HFF-Myc (cell line): ENCODE results near the gene SMOC1.

Source experiments
- DNase-seq: peaks from one replicate; pipeline ENCODE4 v3.0.0-alpha.2; 2011; ENCODE audit warnings: low read depth; ENCODE audit errors: extremely low read depth
- H3K4me3 ChIP-seq: replicated peaks from 2 replicates; pipeline ENCODE4 v1.5.1; 2011; ENCODE audit warnings: low read depth, mild to moderate bottlenecking, control low read depth, low read length
- CTCF ChIP-seq: IDR thresholded peaks from 2 replicates; pipeline ENCODE4 v1.5.1; 2012; ENCODE audit warnings: mild to moderate bottlenecking, low read depth, low read length, control low read depth; ENCODE audit errors: missing control alignments

Gene SMOC1

GRCh38 chr14:69860221-69860620 lies 19.0 kb upstream of the SMOC1 start:
- H3K4me3 ChIP-seq, result no peak overlapping the region
- DNase-seq, result no peak
- no peak for TF ChIP-seq CTCF

- DNase-seq, result no peak
- H3K4me3 ChIP-seq, result no peak overlapping the region
- TF ChIP-seq CTCF, result no peak
These were observed 18.1 kb upstream of the SMOC1 start for GRCh38 chr14:69861025-69861569.

GRCh38 chr14:69863083-69863482 lies 16.1 kb upstream of the SMOC1 start:
- no peak for DNase-seq
- no peak overlapping the region for H3K4me3 ChIP-seq
- no peak for TF ChIP-seq CTCF

- no peak overlapping the region for H3K4me3 ChIP-seq
- no peak for TF ChIP-seq CTCF
- DNase-seq, result no peak
These were observed 13.4 kb upstream of the SMOC1 start for GRCh38 chr14:69865701-69866365.

- no peak for DNase-seq
- TF ChIP-seq CTCF, result no peak
- H3K4me3 ChIP-seq, result no peak overlapping the region
These were observed 10.8 kb upstream of the SMOC1 start for GRCh38 chr14:69868363-69868963.

- H3K4me3 ChIP-seq, result no peak overlapping the region
- no peak for TF ChIP-seq CTCF
- DNase-seq, result no peak
These were observed 8.6 kb upstream of the SMOC1 start for GRCh38 chr14:69870613-69871012.
